ENCODE data around the gene DBP.
A peak's percentile ranks its signal among the peaks of the same experiment; 100 is the strongest.

The DBP gene

GRCh38 chr19:48639483-48640375 is 2.5 kb upstream of the DBP start:
- no peak for TF ChIP-seq CTCF (IDR thresholded peaks at IDR 0.05; ENCODE audit: insufficient read depth, low read depth, low read length, missing control alignments)
- no peak for DNase-seq (ENCODE audit: low read depth)
- H3K4me3 ChIP-seq (ENCODE audit: low read depth, low read length), result no peak overlapping the region

GRCh38 chr19:48638831-48639381 is 1.7 kb upstream of the DBP start:
- DNase-seq (ENCODE audit: low read depth), result peak; percentile 39
- no peak for TF ChIP-seq CTCF (IDR thresholded peaks at IDR 0.05; ENCODE audit: insufficient read depth, low read depth, low read length, missing control alignments)
- peak overlapping the region; percentile 73 for H3K4me3 ChIP-seq (ENCODE audit: low read depth, low read length)

GRCh38 chr19:48637948-48638830 is 1.0 kb upstream of the DBP start:
- peak; percentile 12 for TF ChIP-seq CTCF (IDR thresholded peaks at IDR 0.05; ENCODE audit: insufficient read depth, low read depth, low read length, missing control alignments)
- DNase-seq (ENCODE audit: low read depth), result peak; percentile 97
- peak overlapping the region; percentile 73 for H3K4me3 ChIP-seq (ENCODE audit: low read depth, low read length)

GRCh38 chr19:48637449-48637947 is 319 bp upstream of the DBP start:
- TF ChIP-seq CTCF (IDR thresholded peaks at IDR 0.05; ENCODE audit: insufficient read depth, low read depth, low read length, missing control alignments), result no peak
- peak overlapping the region; percentile 73 for H3K4me3 ChIP-seq (ENCODE audit: low read depth, low read length)
- peak; percentile 100 for DNase-seq (ENCODE audit: low read depth)

- H3K4me3 ChIP-seq (ENCODE audit: low read depth, low read length), result peak overlapping the region; percentile 73
- no peak for TF ChIP-seq CTCF (IDR thresholded peaks at IDR 0.05; ENCODE audit: insufficient read depth, low read depth, low read length, missing control alignments)
- peak; percentile 17 for DNase-seq (ENCODE audit: low read depth)
These were observed 967 bp downstream of the DBP start for GRCh38 chr19:48635966-48636858.

All from GM12865 (cell line).